ENCODE measurements around the gene NPC1. TPM values are rescaled to one million over a fixed set of nuclear protein-coding genes. Genes with fewer than 3 reads are reported as not detected.

NPC1 gene
- total RNA-seq, 1 donor from 2014 or later = 44.8 TPM

- Mint-ChIP-seq H3K4me1 (ENCODE audit: low read depth, unreplicated experiment) (peaks cover 16% of the 10 kb centered on the region), H3K9me3 (ENCODE audit: unreplicated experiment) (peaks cover 2% of the 10 kb centered on the region), H3K27me3 (ENCODE audit: unreplicated experiment) (no peaks in the 10 kb centered on the region), H3K27ac (ENCODE audit: unreplicated experiment) (no peak overlapping the region), H3K36me3 (ENCODE audit: unreplicated experiment) (no peaks in the 10 kb centered on the region), H3K4me3 (ENCODE audit: unreplicated experiment) (no peak overlapping the region)
- DNase-seq = no peak
- no peak for TF ChIP-seq CTCF (IDR thresholded peaks at IDR 0.05; ENCODE audit: partially characterized antibody, unreplicated experiment)
Observed at GRCh38 chr18:23536204-23536603, 50.1 kb downstream of the NPC1 start.

DNA sequence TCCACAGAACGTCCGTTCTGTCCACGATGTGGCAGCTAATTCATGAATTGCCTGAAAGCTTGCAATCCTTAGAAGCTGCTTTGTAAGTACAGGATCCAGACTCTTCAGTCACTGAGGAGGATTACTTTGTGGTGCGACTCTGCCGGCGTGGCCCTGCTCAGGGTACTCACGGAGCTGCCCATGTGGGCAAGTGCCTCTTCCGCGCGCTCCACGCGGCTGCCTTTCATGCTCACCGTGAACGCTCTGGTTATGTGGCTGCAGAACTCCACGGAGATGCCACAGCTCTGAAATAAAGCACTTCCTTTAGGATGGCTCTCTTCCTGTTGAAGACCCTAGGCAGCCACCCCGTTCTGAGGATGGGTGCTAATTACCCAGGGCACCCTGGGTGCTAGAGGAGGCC is 52.0 kb downstream of the NPC1 start:
- Mint-ChIP-seq H3K27ac (ENCODE audit: unreplicated experiment) (no peak overlapping the region), H3K4me1 (ENCODE audit: low read depth, unreplicated experiment) (peaks cover 18% of the 10 kb centered on the region), H3K36me3 (ENCODE audit: unreplicated experiment) (peaks cover 6% of the 10 kb centered on the region), H3K27me3 (ENCODE audit: unreplicated experiment) (no peaks in the 10 kb centered on the region), H3K4me3 (ENCODE audit: unreplicated experiment) (no peak overlapping the region), H3K9me3 (ENCODE audit: unreplicated experiment) (no peaks in the 10 kb centered on the region)
- no peak for TF ChIP-seq CTCF (IDR thresholded peaks at IDR 0.05; ENCODE audit: partially characterized antibody, unreplicated experiment)
- no peak for DNase-seq

DNA sequence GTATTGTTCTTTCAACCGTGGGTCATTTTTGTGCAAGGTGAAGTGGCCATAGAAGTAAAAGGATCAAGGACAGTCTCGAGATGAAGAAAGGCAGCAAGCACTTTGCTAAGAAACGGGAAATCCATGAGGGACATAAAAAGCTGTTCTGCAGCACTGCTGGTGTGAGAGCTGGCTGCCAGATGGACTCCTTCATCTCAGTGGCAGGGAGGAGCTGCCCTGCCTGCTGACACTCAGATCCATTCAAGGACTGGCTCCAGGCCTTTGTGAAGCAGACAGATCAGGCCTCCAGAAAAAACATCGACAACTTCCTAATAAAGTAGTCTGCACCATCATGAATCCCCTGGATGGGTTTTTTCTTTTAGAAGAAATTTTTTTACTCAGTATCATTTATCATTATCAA is 53.5 kb downstream of the NPC1 start:
- peak overlapping the region; percentile 95 for H3K27ac Mint-ChIP-seq (ENCODE audit: unreplicated experiment)
- TF ChIP-seq CTCF (IDR thresholded peaks at IDR 0.05; ENCODE audit: partially characterized antibody, unreplicated experiment) = no peak
- peak; percentile 47 for DNase-seq
- peaks cover 2% of the 10 kb centered on the region for H3K27me3 Mint-ChIP-seq (ENCODE audit: unreplicated experiment)
- peak overlapping the region; percentile 57 for H3K4me3 Mint-ChIP-seq (ENCODE audit: unreplicated experiment)
- H3K36me3 Mint-ChIP-seq (ENCODE audit: unreplicated experiment) = peaks cover 6% of the 10 kb centered on the region
- H3K4me1 Mint-ChIP-seq (ENCODE audit: low read depth, unreplicated experiment) = peaks cover 21% of the 10 kb centered on the region
- H3K9me3 Mint-ChIP-seq (ENCODE audit: unreplicated experiment) = no peaks in the 10 kb centered on the region

- H3K9me3 Mint-ChIP-seq (ENCODE audit: unreplicated experiment) = no peaks in the 10 kb centered on the region
- H3K4me1 Mint-ChIP-seq (ENCODE audit: low read depth, unreplicated experiment) = peaks cover 21% of the 10 kb centered on the region
- no peak for DNase-seq
- peaks cover 2% of the 10 kb centered on the region for H3K27me3 Mint-ChIP-seq (ENCODE audit: unreplicated experiment)
- H3K4me3 Mint-ChIP-seq (ENCODE audit: unreplicated experiment) = peak overlapping the region; percentile 57
- peaks cover 6% of the 10 kb centered on the region for H3K36me3 Mint-ChIP-seq (ENCODE audit: unreplicated experiment)
- H3K27ac Mint-ChIP-seq (ENCODE audit: unreplicated experiment) = peak overlapping the region; percentile 95
- TF ChIP-seq CTCF (IDR thresholded peaks at IDR 0.05; ENCODE audit: partially characterized antibody, unreplicated experiment) = no peak
Observed at GRCh38 chr18:23531912-23532311, 54.4 kb downstream of the NPC1 start.

DNA sequence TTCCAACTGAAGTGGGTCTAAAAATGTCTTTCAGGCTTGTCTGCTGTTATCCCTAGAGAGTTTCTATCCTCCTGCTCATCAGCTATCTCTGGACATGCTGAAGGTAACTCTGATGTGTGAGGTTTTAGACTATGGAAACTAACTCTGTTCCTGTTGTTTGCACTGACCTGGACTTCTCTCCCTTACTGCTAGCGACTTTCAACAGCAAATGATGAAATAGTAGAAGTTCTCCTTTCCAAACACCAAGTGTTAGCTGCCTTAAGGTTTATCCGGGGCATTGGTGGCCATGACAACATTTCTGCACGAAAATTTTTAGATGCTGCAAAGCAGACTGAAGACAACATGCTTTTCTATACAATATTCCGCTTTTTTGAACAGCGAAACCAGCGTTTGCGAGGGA is 56.1 kb downstream of the NPC1 start:
- no peak overlapping the region for H3K4me3 Mint-ChIP-seq (ENCODE audit: unreplicated experiment)
- H3K9me3 Mint-ChIP-seq (ENCODE audit: unreplicated experiment) = no peaks in the 10 kb centered on the region
- H3K27ac Mint-ChIP-seq (ENCODE audit: unreplicated experiment) = no peak overlapping the region
- TF ChIP-seq CTCF (IDR thresholded peaks at IDR 0.05; ENCODE audit: partially characterized antibody, unreplicated experiment) = no peak
- peaks cover 21% of the 10 kb centered on the region for H3K4me1 Mint-ChIP-seq (ENCODE audit: low read depth, unreplicated experiment)
- H3K36me3 Mint-ChIP-seq (ENCODE audit: unreplicated experiment) = peaks cover 10% of the 10 kb centered on the region
- H3K27me3 Mint-ChIP-seq (ENCODE audit: unreplicated experiment) = peaks cover 2% of the 10 kb centered on the region
- DNase-seq = no peak

Measured in glutamatergic neuron (in vitro differentiated cells).